ENCODE results near the gene KIF2C. TPM values are rescaled to one million over a fixed set of nuclear protein-coding genes. Genes with fewer than 3 reads are reported as not detected.
"Not testable (repeated sequence)": the region's sequence is repeated elsewhere in the genome, so short reads cannot be mapped to it uniquely, and the experiment has no call there.

Gene KIF2C
- 1.2 TPM for total RNA-seq

- intact Hi-C loops (cut with DNase I), result no loop called here
- DNase-seq (ENCODE audit: low spot score) (peak; percentile 98), ATAC-seq (peak; percentile 100)
Observed at GRCh38 chr1:44739307-44740178, at the start of gene KIF2C. Gene KIF2C (plus strand): TSS chr1:44739837. CDS start chr1:44739933, 96 bp downstream.

GRCh38 chr1:44693159-44693558 lies 46.5 kb upstream of the KIF2C start:
- ATAC-seq (no peak), DNase-seq (ENCODE audit: low spot score) (peak; percentile 7)
- intact Hi-C loops (cut with DNase I), result no loop called here

DNA sequence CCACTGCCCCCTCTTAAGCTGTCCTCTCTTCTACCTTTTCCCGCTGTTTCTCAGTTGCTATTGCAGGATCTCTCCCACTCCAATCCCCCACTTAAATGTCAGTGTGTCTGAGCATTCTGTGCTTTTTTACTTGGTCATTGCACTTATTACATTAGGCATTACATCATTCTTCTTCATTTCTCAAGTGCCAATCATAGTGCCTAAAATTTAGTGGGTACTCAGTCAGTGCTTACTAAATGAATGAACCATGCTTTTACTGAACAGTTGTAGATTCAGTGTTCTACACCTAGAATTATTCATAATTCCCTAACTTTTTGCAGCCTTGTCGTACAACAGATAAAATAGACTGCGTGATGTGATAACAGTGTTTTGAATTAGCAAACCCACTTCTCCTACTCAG lies 45.7 kb upstream of the KIF2C start:
- intact Hi-C loops (cut with DNase I), result no loop called here
- ATAC-seq (no peak), DNase-seq (ENCODE audit: low spot score) (no peak)

GRCh38 chr1:44694863-44695478 lies 44.7 kb upstream of the KIF2C start:
- ATAC-seq (no peak), DNase-seq (ENCODE audit: low spot score) (no peak)
- intact Hi-C loops (cut with DNase I), result no loop called here

DNA sequence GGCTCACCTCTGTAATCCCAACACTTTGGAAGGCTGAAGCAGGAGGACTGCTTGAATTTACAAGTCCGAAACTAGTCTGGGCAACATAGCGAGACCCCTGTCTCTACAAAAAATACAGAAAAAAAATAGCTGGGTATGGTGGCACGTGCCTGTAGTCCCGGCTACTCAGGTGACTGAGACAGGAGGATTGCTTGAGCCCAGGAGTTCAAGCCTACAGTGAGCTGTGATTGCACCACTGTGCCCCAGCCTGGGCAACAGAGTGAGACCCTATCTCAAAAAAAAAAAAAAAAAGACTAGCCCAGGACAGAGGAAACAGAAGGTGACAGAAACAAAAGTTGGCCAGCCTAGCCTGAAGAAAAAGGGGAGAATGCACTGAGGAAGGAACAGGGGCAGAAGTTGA lies 44.0 kb upstream of the KIF2C start:
- intact Hi-C loops (cut with DNase I), result no loop called here
- DNase-seq (ENCODE audit: low spot score), result no peak
- no peak for ATAC-seq

DNA sequence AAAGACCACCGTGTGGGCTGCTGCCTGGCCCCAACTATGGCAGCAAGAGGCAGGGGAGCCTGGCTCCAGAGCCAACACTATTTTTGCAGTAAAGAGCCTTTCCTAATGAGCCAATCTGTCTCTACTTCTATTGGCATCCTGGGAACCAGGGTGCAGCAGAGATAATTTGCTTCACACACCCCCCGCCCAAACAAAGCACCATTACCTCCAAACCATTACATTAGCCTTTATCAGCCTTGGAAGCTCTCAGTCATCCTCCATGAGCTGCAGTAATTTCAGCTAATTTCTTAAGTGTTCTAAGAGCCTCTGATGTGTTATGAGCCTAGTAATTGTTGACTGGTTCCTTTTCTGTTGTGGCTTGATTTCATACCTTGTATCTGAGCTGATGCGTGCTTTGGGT lies 43.5 kb upstream of the KIF2C start:
- DNase-seq (ENCODE audit: low spot score) (no peak), ATAC-seq (no peak)
- intact Hi-C loops (cut with DNase I), result no loop called here

DNA sequence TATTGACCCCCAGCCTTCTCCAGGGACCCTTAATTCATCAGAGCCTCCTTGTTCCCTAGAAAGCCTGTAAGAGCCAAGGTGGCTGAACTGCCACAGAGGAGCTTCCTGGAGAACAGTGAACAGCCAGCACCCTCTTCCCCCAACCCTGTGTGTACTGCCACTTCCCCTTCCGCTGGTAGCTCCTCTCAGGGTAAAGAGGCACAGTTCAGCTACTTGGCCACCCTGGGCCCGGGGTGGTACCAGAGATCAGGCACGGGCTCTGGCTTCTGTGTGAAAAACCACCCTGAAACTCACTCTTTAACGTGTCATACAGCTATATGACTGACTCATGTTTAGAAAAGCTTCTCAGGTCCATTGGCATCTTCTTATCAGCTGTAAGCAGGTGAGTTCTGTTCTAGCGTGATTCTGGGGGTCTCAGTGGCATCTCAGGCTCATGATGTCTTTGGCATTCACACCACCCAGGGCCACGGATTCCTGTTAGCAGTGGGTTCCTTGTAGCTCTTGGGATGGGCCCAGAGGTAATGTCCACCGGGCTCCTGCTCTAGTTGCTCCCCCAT lies 42.8 kb upstream of the KIF2C start:
- DNase-seq (ENCODE audit: low spot score) (peak; percentile 49), ATAC-seq (peak; percentile 59)
- intact Hi-C loops (cut with DNase I), result no loop called here

DNA sequence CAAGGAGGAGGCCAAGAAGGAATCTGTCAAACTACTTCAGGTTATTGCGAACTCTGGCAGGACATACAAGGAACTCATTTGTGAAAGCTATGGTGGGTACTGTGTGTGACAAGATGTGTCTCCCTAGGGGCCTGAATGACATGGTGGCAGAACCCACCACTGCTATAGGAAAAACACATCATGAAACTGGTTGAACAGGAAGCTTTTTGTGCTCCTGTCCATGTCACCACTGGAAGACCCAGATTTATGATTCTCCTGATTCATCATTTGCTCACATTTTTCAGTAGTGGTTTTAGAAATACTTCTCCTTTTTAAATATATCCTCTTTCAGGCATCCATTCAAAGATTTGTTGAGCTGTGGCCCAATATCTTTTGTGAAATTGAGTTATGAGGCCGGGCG lies 41.5 kb upstream of the KIF2C start:
- DNase-seq (ENCODE audit: low spot score) (no peak), ATAC-seq (no peak)
- intact Hi-C loops (cut with DNase I), result no loop called here

DNA sequence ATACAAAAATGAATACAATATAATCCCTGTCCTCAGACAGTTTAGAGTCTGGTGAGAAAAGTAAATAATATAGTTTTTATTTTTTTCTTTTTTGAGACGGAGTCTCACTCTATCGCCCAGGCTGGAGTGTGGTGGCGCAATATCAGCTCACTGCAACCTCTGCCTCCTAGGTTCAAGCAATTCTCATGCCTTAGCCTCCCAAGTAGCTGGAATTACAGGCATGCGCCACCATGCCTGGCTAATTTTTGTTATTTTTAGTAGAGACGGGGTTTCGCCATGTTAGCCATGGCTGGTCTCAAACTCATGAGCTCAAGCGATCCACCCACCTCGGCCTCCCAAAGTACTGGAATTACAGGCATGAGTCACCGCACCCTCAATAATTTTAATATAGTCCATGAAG lies 40.3 kb upstream of the KIF2C start:
- DNase-seq (ENCODE audit: low spot score); ATAC-seq; intact Hi-C loops (cut with DNase I): not testable (repeated sequence)

GRCh38 chr1:44700573-44700972 lies 39.1 kb upstream of the KIF2C start:
- ATAC-seq, result no peak
- DNase-seq (ENCODE audit: low spot score), result no peak
- intact Hi-C loops (cut with DNase I), result no loop called here

DNA sequence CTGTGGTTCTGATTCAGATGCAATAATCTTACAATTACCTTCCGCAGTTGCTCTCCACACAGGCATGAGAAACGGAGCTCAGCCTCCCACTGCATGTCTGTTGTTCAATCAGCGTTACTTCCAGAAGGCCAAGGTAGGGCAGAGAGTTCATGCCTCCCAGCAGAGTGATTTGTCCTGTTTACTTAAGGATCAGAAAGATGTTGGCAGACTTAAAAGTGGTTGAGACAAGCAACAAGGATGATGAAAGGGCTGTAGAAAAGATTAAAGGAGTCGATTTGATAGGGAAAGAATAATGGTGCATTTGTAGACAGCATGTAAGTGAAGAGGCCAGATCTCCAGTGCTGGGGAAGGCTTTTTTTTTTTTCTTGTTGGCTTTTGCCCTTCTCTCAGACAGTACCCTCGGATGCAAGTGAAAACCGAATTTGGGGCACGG lies 38.5 kb upstream of the KIF2C start:
- ATAC-seq, result no peak
- peak; percentile 6 for DNase-seq (ENCODE audit: low spot score)
- intact Hi-C loops (cut with DNase I), result no loop called here

- intact Hi-C loops (cut with DNase I), result no loop called here
- DNase-seq (ENCODE audit: low spot score) (no peak), ATAC-seq (no peak)
Observed at GRCh38 chr1:44705470-44705869, 34.2 kb upstream of the KIF2C start.

- DNase-seq (ENCODE audit: low spot score) (no peak), ATAC-seq (no peak)
- intact Hi-C loops (cut with DNase I), result no loop called here
Observed at GRCh38 chr1:44705938-44706337, 33.7 kb upstream of the KIF2C start.

GRCh38 chr1:44707112-44707881 lies 32.3 kb upstream of the KIF2C start:
- ATAC-seq, result no peak
- intact Hi-C loops (cut with DNase I), result no loop called here
- no peak for DNase-seq (ENCODE audit: low spot score)

GRCh38 chr1:44707959-44708831 lies 31.4 kb upstream of the KIF2C start:
- ATAC-seq (peak; percentile 67), DNase-seq (ENCODE audit: low spot score) (no peak)
- intact Hi-C loops (cut with DNase I), result no loop called here

DNA sequence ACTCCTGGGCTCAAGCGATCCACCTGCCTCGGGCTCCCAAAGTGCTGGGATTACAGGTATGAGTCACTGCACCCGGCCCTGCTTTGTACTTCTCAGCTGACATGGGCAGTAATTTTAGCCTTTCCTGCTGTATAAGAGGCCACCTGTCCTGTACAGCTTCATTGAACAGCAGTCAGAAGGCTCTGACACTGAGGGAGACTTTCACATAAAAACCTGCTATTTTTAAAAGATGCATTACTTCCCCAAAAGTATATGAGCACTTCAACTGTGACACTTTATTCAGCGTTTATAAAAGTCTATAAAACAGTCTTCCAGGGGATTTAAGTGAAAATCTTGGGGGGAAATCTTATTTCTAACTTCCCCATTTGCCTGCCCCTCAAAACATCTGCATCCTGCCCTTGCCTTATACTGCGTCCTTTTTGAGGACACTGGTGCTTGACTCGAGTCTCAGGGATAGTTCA lies 26.3 kb upstream of the KIF2C start:
- DNase-seq (ENCODE audit: low spot score) (no peak), ATAC-seq (no peak)
- intact Hi-C loops (cut with DNase I), result loop anchor here (10.0 kb wide), 1 partner anchor 71 kb away; the partner anchor contains the start of gene BEST4

DNA sequence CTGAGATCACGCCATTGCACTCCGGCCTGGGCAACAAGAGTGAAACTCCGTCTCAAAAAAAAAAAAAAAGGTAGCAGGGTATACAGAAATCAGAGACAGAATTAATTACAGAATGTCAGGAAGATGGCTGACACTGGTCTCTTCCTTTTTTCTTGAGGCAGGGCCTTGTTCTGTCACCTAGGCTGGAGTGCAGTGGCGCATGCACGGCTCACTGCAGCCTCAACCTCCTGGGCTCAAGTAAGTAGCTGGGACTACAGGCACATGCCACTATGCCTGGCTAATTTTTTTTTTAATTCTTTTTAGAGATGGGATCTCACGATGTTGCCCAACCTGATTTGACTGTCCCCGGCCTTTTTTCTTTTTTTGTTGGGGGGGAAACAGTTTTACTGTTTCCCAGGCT lies 25.1 kb upstream of the KIF2C start:
- peak; percentile 16 for ATAC-seq
- no peak for DNase-seq (ENCODE audit: low spot score)
- intact Hi-C loops (cut with DNase I), result loop anchor here (10.0 kb wide), 1 partner anchor 70 kb away; the partner anchor contains the start of gene BEST4

DNA sequence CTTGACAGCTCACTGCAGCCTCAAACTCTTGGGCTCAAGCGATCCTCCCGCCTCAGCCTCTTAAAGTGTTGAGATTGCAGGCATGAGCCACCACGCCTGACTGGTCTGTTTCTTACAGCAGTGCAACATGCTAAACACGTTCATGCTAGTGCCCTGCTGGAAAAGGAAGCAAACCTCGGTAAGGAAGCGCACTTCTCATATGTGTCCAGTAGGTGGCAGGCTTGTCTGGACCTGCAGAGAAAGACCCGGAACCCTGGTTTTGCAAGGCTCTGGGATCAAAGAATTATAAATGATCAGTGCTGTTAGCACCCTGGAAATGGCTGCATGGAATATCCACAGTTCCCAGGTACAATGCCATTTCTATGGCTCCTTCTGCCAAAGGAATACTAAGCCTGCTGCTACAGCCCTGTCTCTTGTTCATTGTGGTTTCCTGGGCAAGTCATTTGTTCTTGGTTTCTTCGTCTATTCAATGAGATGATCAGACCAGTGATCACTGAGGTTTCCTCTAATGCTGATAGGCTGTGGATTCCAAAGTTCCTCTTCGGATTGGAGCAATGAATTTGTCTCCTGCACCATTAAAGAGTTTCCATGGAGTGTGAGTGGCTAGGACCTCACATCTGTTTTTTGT lies 24.6 kb upstream of the KIF2C start:
- DNase-seq (ENCODE audit: low spot score) (no peak), ATAC-seq (peak; percentile 83)
- intact Hi-C loops (cut with DNase I), result loop anchor here (10.0 kb wide), 1 partner anchor 70 kb away; the partner anchor contains the start of gene BEST4

All from sciatic nerve (tissue), 2 donors.